NCI-H1092 (cell line): ENCODE measurements around the gene TBXT.

Experiments used
- DNase-seq: peaks from one replicate; lab custom pipeline; 2025; lab: John Stamatoyannopoulos, UW

Gene TBXT

GRCh38 chr6:166115609-166116008 is 52.0 kb downstream of the TBXT start:
- DNase-seq: no peak

- no peak for DNase-seq
These were observed 55.1 kb downstream of the TBXT start for GRCh38 chr6:166112580-166112979.

GRCh38 chr6:166109608-166110007 is 58.0 kb downstream of the TBXT start:
- no peak for DNase-seq
